Calu3 (cell line): ENCODE results near the gene PARD6B. TPM values are rescaled to one million over a fixed set of nuclear protein-coding genes. Genes with fewer than 3 reads are reported as not detected.
A peak's percentile ranks its signal among the peaks of the same experiment; 100 is the strongest.
"Not testable (repeated sequence)": the region's sequence is repeated elsewhere in the genome, so short reads cannot be mapped to it uniquely, and the experiment has no call there.

Source experiments
- BruUV-seq: library from RNA; stranded (reverse); fragments of 400-500 nt; replicated peaks from 2 replicates; lab custom pipeline; 2021; lab: Mats Ljungman, UMichigan
- CTCF ChIA-PET: fragments of 300-600 bp; sonication (Branson Sonifier 250); formaldehyde crosslinking; loops from one replicate; lab custom pipeline; 2022; ENCODE audit warnings: antibody characterized with exemption; lab: Charles Lee
- DNase-seq: peaks from one replicate; pipeline ENCODE4 v3.0.0; 2022
- H3K27ac Mint-ChIP-seq: one replicate; pipeline ENCODE4 v1.8.0; 2022; ENCODE audit warnings: mixed read lengths; ENCODE audit not compliant: unreplicated experiment
- H3K27me3 Mint-ChIP-seq: one replicate; pipeline ENCODE4 v1.8.0; 2022; ENCODE audit warnings: mixed read lengths; ENCODE audit not compliant: unreplicated experiment
- H3K36me3 Mint-ChIP-seq: one replicate; pipeline ENCODE4 v1.8.0; 2022; ENCODE audit warnings: mild to moderate bottlenecking, moderate library complexity, mixed read lengths; ENCODE audit not compliant: insufficient read depth, unreplicated experiment
- H3K4me1 Mint-ChIP-seq: one replicate; pipeline ENCODE4 v1.8.0; 2022; ENCODE audit warnings: mild to moderate bottlenecking, low read depth, mixed read lengths; ENCODE audit not compliant: unreplicated experiment
- H3K4me3 Mint-ChIP-seq: one replicate; pipeline ENCODE4 v1.8.0; 2022; ENCODE audit warnings: mild to moderate bottlenecking, low read depth, moderate library complexity, mixed read lengths; ENCODE audit not compliant: unreplicated experiment
- H3K9me3 Mint-ChIP-seq: one replicate; pipeline ENCODE4 v1.8.0; 2022; ENCODE audit warnings: low read depth, mixed read lengths; ENCODE audit not compliant: unreplicated experiment
- intact Hi-C: fragments of 100-400 bp; cut with micrococcal nuclease; formaldehyde crosslinking; loops from one replicate; pipeline ENCODE4 v1.10.0; 2022; ENCODE audit not compliant: unreplicated experiment
- total RNA-seq: library from RNA; stranded (reverse); gene quantifications from 2 replicates; pipeline ENCODE4 v1.2.3, GENCODE V29; 2022
- TF ChIP-seq, protein P1 (sequence below): fragments of 200-600 bp; IDR thresholded peaks from one replicate; pipeline ENCODE4 v1.8.0; 2022; ENCODE audit warnings: antibody characterized with exemption; ENCODE audit not compliant: unreplicated experiment

Gene PARD6B
- total RNA-seq, 1 experiment from 2014 or later: 114 TPM

DNA sequence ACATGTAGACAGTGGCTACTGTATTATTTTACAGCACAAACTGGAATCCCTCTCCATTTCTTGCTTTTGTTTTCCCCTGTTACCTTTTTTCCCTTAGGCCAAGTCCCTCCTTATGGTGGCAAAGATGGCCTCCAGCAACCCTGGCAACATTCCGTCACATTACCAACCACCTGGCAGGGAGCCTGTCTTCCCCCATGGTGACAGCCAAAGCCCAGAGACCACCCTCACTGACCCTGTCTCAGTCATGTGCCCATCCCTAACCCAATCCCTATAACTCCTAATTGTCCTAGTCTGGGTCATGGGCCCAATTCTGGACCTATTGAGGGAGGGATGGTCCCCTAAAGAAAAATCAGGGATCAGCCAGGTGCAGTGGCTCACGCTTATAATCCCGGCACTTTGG, 27.6 kb downstream of the PARD6B start:
- TF ChIP-seq, protein P1, sequence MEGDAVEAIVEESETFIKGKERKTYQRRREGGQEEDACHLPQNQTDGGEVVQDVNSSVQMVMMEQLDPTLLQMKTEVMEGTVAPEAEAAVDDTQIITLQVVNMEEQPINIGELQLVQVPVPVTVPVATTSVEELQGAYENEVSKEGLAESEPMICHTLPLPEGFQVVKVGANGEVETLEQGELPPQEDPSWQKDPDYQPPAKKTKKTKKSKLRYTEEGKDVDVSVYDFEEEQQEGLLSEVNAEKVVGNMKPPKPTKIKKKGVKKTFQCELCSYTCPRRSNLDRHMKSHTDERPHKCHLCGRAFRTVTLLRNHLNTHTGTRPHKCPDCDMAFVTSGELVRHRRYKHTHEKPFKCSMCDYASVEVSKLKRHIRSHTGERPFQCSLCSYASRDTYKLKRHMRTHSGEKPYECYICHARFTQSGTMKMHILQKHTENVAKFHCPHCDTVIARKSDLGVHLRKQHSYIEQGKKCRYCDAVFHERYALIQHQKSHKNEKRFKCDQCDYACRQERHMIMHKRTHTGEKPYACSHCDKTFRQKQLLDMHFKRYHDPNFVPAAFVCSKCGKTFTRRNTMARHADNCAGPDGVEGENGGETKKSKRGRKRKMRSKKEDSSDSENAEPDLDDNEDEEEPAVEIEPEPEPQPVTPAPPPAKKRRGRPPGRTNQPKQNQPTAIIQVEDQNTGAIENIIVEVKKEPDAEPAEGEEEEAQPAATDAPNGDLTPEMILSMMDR: no peak
- Mint-ChIP-seq H3K36me3 (peaks cover 83% of the 10 kb centered on the region), H3K27me3 (no peaks in the 10 kb centered on the region), H3K4me1 (peaks cover 67% of the 10 kb centered on the region), H3K4me3 (no peak overlapping the region), H3K27ac (peak overlapping the region; percentile 100), H3K9me3 (no peaks in the 10 kb centered on the region)
- intact Hi-C loops: no loop called here
- no TSS peak for BruUV-seq
- CTCF ChIA-PET: no interaction called here
- no peak for DNase-seq

DNA sequence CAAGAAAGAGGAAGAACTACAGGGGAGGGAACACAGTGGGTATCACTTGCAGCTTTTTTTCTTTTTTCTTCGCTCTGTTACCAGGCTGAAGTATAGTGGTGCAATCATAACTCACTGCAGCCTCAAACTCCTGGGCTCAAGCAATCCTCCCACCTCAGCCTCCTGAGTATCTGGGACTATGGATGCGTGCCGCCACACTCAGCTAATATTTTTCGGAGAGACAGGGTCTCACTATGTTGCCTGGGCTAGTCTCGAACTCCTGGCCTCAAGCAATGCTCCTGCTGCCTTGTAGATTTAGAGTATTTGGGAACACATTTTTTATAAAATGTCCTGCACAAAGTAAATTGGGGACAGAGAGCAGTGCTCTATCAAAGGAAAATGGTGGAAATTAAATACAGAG, 28.3 kb downstream of the PARD6B start:
- no peaks in the 10 kb centered on the region for H3K27me3 Mint-ChIP-seq
- H3K4me3 Mint-ChIP-seq: no peak overlapping the region
- peak overlapping the region; percentile 100 for H3K27ac Mint-ChIP-seq
- BruUV-seq: no TSS peak
- intact Hi-C loops: loop anchor here (2.0 to 10.0 kb wide), 2 partner anchors 31 to 285 kb away; no protein-coding TSS in a partner anchor
- H3K36me3 Mint-ChIP-seq: peaks cover 83% of the 10 kb centered on the region
- TF ChIP-seq, protein P1: no peak
- no peaks in the 10 kb centered on the region for H3K9me3 Mint-ChIP-seq
- H3K4me1 Mint-ChIP-seq: peaks cover 74% of the 10 kb centered on the region
- DNase-seq: no peak
- CTCF ChIA-PET: interaction anchor here (0.9 to 1.0 kb wide), 2 partner anchors 8 to 10 kb away, joined by 3 read pairs; no protein-coding TSS in a partner anchor

DNA sequence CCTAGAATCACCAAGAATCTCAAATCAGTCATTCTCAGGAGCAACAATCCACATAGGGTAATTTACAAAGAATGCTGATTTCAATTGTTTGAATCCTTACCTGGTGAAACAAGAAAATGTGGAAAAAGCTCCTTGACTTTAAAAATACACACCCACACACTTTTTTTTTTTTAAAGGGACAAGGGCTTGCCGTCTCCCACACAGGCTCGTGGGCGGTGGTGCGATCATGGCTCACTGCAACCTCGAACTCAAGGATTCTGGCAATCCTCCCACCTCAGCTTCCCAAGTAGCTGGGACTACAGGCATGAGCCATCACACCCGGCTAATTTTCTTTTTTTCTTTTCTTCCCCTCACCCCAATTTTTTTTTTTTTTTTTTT, 30.7 kb downstream of the PARD6B start:
- CTCF ChIA-PET: interaction anchor here (0.6 to 2.7 kb wide), 13 partner anchors 8 to 99 kb away, joined by 3 to 17 read pairs (median 6); partner anchors contain the start of gene BCAS4
- TF ChIP-seq, protein P1: no peak
- Mint-ChIP-seq H3K27me3 (no peaks in the 10 kb centered on the region), H3K4me1 (peaks cover 80% of the 10 kb centered on the region), H3K4me3 (peak overlapping the region; percentile 73), H3K27ac (peak overlapping the region; percentile 100), H3K36me3 (peaks cover 77% of the 10 kb centered on the region), H3K9me3 (no peaks in the 10 kb centered on the region)
- DNase-seq: peak; percentile 40
- intact Hi-C loops: loop anchor here (10.0 kb wide), 1 partner anchor 287 kb away; no protein-coding TSS in a partner anchor
- TSS peak; percentile 72 for BruUV-seq

DNA sequence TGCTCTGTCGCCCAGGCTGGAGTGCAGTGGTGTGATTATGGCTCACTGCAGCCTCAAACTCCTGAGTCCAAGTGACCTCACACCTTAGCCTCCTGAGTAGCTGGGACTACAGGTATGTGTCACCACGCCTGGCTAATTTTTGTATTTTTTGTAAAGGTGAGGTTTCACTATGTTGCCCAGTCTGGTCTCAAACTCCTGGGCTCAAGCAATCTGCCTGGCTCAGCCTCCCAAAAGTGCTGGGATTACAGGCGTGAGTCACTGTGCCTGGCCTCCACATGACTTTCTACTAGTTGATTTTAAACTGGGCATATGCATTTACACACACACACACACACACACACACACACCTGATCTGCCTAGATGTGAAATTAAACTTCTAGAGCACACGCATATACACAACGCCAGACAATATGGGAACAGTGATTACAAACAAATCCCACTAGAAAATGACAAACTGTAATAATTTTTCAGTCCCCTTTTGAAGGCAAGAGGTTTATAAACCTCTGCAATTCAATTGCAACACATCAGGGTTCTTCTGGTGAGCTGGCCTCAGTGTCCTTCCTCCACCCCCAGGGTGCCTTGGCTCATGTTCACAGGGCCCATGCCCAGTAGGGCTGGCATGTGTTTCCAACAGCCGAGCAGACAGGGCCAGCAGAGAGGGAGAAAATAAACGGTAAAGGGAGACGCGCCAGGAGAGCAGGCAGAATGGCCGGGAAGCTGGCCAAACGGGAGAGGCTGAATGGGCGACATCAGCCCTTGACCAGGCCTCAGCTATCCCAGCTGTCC, 31.2 kb downstream of the PARD6B start:
- intact Hi-C loops: loop anchor here (10.0 kb wide), 1 partner anchor 288 kb away; no protein-coding TSS in a partner anchor
- TF ChIP-seq, protein P1: no peak
- Mint-ChIP-seq H3K4me1 (peaks cover 85% of the 10 kb centered on the region), H3K4me3 (peak overlapping the region; percentile 73), H3K36me3 (peaks cover 71% of the 10 kb centered on the region), H3K27me3 (no peaks in the 10 kb centered on the region), H3K27ac (peak overlapping the region; percentile 100), H3K9me3 (no peaks in the 10 kb centered on the region)
- DNase-seq: peak; percentile 73
- BruUV-seq: no TSS peak
- CTCF ChIA-PET: interaction anchor here (0.6 to 2.7 kb wide), 14 partner anchors 9 to 455 kb away, joined by 3 to 17 read pairs (median 5); partner anchors contain the start of gene BCAS4

DNA sequence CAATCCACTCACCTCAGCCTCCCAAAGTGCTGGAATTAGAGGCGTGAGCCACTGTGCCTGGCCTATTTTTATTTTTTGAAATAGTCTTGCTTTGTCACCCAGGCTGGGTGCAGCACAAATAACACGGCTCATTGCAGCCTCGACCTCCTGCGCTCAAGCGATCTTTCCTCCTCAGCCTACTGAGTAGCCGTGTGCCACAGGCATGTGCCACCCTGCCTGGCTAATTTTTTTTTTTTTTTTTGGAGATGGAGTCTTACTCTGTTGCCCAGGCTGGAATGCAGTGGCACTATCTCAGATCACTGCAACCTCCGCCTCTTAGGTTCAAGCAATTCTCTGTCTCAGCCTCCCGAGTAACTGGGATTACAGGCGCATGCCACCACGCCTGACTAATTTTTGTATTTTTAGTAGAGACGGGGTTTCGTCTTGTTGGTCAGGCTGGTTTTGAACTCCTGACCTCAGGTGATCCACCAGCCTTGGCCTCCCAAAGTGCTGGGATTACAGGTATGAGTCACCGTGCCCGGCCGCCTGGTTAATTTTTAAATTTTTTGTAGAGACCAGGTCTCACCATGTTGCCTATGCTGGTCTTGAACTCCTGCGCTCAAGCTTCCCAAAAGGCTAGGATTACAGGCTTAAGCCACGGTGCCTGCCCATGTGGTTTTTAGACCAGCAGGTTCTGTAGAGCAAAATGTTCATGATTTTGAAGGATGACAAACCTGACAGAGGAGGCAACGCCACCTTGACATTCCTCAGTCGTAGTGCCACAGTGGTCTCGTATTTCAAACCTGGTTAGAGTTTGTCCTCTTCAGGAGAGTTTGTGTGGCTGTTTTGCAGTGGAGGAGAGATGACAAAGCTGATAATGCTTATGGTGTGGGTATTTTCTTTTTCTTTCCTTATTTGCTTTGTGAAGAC, 32.4 kb downstream of the PARD6B start:
- H3K9me3 Mint-ChIP-seq, BruUV-seq, H3K27me3 Mint-ChIP-seq: not testable (repeated sequence)
- DNase-seq: peak; percentile 72
- Mint-ChIP-seq H3K4me1 (peaks cover 83% of the 10 kb centered on the region), H3K27ac (peak overlapping the region; percentile 66), H3K4me3 (peak overlapping the region; percentile 8), H3K36me3 (peaks cover 60% of the 10 kb centered on the region)
- CTCF ChIA-PET: interaction anchor here (0.6 to 2.7 kb wide), 10 partner anchors 10 to 794 kb away, joined by 3 to 17 read pairs (median 6); partner anchors contain the start of gene BCAS4
- intact Hi-C loops: loop anchor here (10.0 kb wide), 1 partner anchor 289 kb away; no protein-coding TSS in a partner anchor

DNA sequence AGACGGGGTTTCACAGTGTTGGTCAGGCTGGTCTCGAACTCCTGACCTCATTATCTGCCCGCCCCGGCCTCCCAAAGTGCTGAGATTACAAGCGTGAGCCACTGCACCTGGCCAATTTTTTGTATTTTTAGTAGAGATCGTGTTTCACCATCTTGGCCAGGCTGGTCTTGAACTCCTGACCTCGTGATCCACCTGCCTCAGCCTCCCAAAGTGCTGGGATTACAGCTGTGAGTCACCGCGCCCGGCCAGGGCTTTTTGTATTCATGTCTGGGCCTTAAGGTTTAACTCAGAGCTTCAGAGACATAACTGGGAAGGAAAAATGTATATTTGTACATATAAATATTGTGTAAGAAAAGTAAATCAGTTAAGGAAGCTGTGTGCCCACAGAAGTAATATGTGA, 33.9 kb downstream of the PARD6B start:
- not testable (repeated sequence) for H3K4me3 Mint-ChIP-seq, H3K9me3 Mint-ChIP-seq, H3K27me3 Mint-ChIP-seq, BruUV-seq
- peak; percentile 52 for DNase-seq
- Mint-ChIP-seq H3K4me1 (peaks cover 69% of the 10 kb centered on the region), H3K27ac (peak overlapping the region; percentile 66), H3K36me3 (peaks cover 45% of the 10 kb centered on the region)
- intact Hi-C loops: loop anchor here (1.0 to 10.0 kb wide), 2 partner anchors 23 to 290 kb away; no protein-coding TSS in a partner anchor
- CTCF ChIA-PET: interaction anchor here (0.6 to 2.5 kb wide), 11 partner anchors 8 to 166 kb away, joined by 3 to 11 read pairs (median 4); partner anchors contain the start of genes ADNP and BCAS4
